ENCODE results near the gene RABGAP1L. TPM values are rescaled to one million over a fixed set of nuclear protein-coding genes. Genes with fewer than 3 reads are reported as not detected.

The RABGAP1L gene
- total RNA-seq, 1 experiment from 2014 or later = 76.9 TPM

- peak; percentile 96 for ATAC-seq
- no peak overlapping the region for H3K4me3 Mint-ChIP-seq
- H3K27ac Mint-ChIP-seq = no peak overlapping the region
- H3K36me3 Mint-ChIP-seq = no peaks in the 10 kb centered on the region
- H3K9me3 Mint-ChIP-seq = no peaks in the 10 kb centered on the region
- peak; percentile 29 for DNase-seq (ENCODE audit: low spot score)
- POLR2A ChIA-PET = no interaction called here
- H3K4me1 Mint-ChIP-seq = peaks cover 11% of the 10 kb centered on the region
- TF ChIP-seq RELA (CRISPR knock-in tag; IDR thresholded peaks at IDR 0.05; ENCODE audit: borderline replicate concordance) (no peak), SP1 (CRISPR knock-in tag; conservative IDR thresholded peaks at IDR 0.05) (no peak), CDX4 (CRISPR knock-in tag; IDR thresholded peaks at IDR 0.05; ENCODE audit: borderline replicate concordance) (no peak), MXD4 (CRISPR knock-in tag; IDR thresholded peaks at IDR 0.05; ENCODE audit: borderline replicate concordance) (no peak), ZBTB43 (CRISPR knock-in tag; IDR thresholded peaks at IDR 0.05) (no peak), NR2C2 (CRISPR knock-in tag; IDR thresholded peaks at IDR 0.05) (no peak), ATF1 (CRISPR knock-in tag; IDR thresholded peaks at IDR 0.05) (no peak), SMAD3 (CRISPR knock-in tag; IDR thresholded peaks at IDR 0.05; ENCODE audit: borderline replicate concordance) (no peak), FOXJ3 (CRISPR knock-in tag; IDR thresholded peaks at IDR 0.05; ENCODE audit: borderline replicate concordance) (no peak), IRF1 (CRISPR knock-in tag; IDR thresholded peaks at IDR 0.05) (no peak), TCF7 (CRISPR knock-in tag; IDR thresholded peaks at IDR 0.05; ENCODE audit: low read depth) (no peak)
- CTCF ChIA-PET = interaction anchor here (0.6 kb wide), 1 partner anchor 433 kb away, joined by 4 read pairs; no protein-coding TSS in a partner anchor
- no peaks in the 10 kb centered on the region for H3K27me3 Mint-ChIP-seq (ENCODE audit: low read depth)
Measured at GRCh38 chr1:174445817-174446216, 286.5 kb downstream of the RABGAP1L start.

GRCh38 chr1:174447866-174448530, 288.7 kb downstream of the RABGAP1L start, which contains the start of gene GPR52:
GPR52 (plus strand) TSS chr1:174447964; CDS start chr1:174448112, 148 bp downstream.
- Mint-ChIP-seq H3K4me1 (peaks cover 11% of the 10 kb centered on the region), H3K27ac (no peak within 1 kb of the TSS), H3K9me3 (no peaks in the 10 kb centered on the region), H3K4me3 (no peak within 1 kb of the TSS), H3K36me3 (no peaks in the 10 kb centered on the region), H3K27me3 (ENCODE audit: low read depth) (no peaks in the 10 kb centered on the region)
- TF ChIP-seq SOX15 (CRISPR knock-in tag; IDR thresholded peaks at IDR 0.05) (no peak), CTCF (IDR thresholded peaks at IDR 0.05) (no peak)
- ChIA-PET CTCF (interaction anchor here (1.1 kb wide), 1 partner anchor 186 kb away, joined by 3 read pairs; no protein-coding TSS in a partner anchor), POLR2A (no interaction called here)
- ATAC-seq (no peak), DNase-seq (ENCODE audit: low spot score) (no peak)

GRCh38 chr1:174448531-174448883, 289.2 kb downstream of the RABGAP1L start:
- no peak for DNase-seq (ENCODE audit: low spot score)
- H3K4me1 Mint-ChIP-seq = peaks cover 11% of the 10 kb centered on the region
- H3K27ac Mint-ChIP-seq = no peak overlapping the region
- H3K36me3 Mint-ChIP-seq = no peaks in the 10 kb centered on the region
- POLR2A ChIA-PET = no interaction called here
- CTCF ChIA-PET = interaction anchor here (1.1 kb wide), 1 partner anchor 186 kb away, joined by 3 read pairs; no protein-coding TSS in a partner anchor
- ATAC-seq = no peak
- H3K9me3 Mint-ChIP-seq = no peaks in the 10 kb centered on the region
- no peak overlapping the region for H3K4me3 Mint-ChIP-seq
- no peaks in the 10 kb centered on the region for H3K27me3 Mint-ChIP-seq (ENCODE audit: low read depth)
- no peak for TF ChIP-seq SOX15 (CRISPR knock-in tag; IDR thresholded peaks at IDR 0.05)
- no peak for TF ChIP-seq ZNF512 (CRISPR knock-in tag; IDR thresholded peaks at IDR 0.05; ENCODE audit: borderline replicate concordance)
- no peak for TF ChIP-seq CBFB (CRISPR knock-in tag; IDR thresholded peaks at IDR 0.05; ENCODE audit: low read depth)
- TF ChIP-seq ETV6 (CRISPR knock-in tag; IDR thresholded peaks at IDR 0.05) = no peak
- no peak for TF ChIP-seq ZNF138 (CRISPR knock-in tag; conservative IDR thresholded peaks at IDR 0.05)
- TF ChIP-seq ZNF671 (CRISPR knock-in tag; IDR thresholded peaks at IDR 0.05) = no peak
- TF ChIP-seq ZNF281 (CRISPR knock-in tag; IDR thresholded peaks at IDR 0.05) = no peak
- TF ChIP-seq SMAD4 (CRISPR knock-in tag; IDR thresholded peaks at IDR 0.05) = no peak
- no peak for TF ChIP-seq NR3C1 (CRISPR knock-in tag; conservative IDR thresholded peaks at IDR 0.05; ENCODE audit: low read depth)
